GM18873 (cell line): ENCODE measurements around the gene APOM.
A peak's percentile ranks its signal among the peaks of the same experiment; 100 is the strongest.

Experiments
- ATAC-seq: cut with Tn5 transposase; IDR thresholded peaks from one replicate; pipeline ENCODE4 v1.9.1; 2021; ENCODE audit warnings: mild to moderate bottlenecking, moderate library complexity, moderate number of reproducible peaks; ENCODE audit not compliant: unreplicated experiment, low FRiP score

The APOM gene

GRCh38 chr6:31654574-31655348 lies 933 bp upstream of the APOM start:
- no peak for ATAC-seq

GRCh38 chr6:31657406-31658157 lies 1.9 kb downstream of the APOM start:
- ATAC-seq = no peak

GRCh38 chr6:31658158-31658688 lies 2.5 kb downstream of the APOM start:
- ATAC-seq = no peak

DNA sequence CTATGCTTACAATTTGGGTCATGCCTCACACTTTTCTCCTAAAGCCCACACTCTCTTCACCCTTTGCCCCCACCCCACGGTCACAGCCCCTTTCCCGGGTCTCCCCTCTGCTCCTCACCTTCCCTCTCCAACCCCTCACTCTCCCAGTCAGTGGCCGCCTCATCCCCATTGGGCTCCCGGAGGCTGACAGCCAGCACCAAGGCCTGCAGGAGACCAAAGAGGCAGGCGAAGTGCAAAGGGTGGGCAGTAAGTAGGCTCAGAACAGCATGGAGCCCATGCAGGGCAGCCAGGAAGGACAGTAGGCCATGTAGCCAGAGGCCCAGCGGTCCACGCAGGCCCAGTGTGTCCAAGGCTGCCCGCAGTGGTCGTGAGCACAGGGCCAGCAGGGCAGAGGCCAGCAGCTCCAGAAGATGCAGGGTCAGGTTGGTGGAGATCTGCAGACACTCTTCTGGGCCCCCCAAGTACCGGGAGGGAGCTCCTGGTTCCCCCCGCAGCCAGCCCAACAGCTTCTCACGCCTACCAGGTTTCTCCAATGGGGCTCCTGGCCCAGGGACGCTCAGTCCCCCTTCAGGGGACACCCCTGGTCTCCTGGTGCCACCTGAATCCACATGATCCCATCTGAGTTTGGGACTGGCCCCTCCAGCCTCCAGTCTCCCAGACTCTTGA lies 3.4 kb downstream of the APOM start:
- no peak for ATAC-seq

DNA sequence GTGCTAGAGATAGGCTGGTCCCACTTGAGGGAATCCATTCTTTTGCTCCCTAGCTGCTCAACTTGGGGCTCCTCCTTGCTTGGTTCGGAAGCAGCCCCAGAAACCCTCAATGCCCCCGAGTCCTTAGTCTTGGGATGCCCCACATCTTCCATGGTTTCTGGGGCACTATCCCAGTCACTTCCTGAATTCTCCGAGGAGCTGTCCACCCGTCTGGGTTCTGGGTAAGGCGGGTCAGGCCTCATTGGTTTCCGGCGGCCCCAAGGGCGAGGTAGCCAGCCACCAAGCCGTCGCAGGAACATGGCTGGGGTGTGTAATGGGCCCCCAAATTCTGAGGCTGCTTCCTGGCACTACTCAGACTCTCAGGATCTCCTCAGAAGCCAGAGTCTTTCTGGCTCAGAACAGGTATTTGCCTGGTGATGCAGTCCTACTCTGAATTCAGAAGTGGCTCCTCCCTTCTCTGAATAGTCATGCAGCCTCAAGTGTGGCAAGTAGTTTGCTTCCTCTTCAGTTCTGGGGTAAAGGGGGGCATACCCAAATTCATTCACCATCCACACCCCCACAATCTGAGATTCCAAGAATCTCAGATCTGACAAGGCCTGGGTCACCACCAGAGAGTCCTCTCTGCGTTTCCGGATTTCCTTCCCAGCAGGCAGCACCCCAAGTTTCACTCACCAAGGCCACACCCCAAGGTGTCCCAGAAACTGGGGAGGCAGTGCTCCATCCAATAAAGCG lies 4.1 kb downstream of the APOM start:
- ATAC-seq = no peak

DNA sequence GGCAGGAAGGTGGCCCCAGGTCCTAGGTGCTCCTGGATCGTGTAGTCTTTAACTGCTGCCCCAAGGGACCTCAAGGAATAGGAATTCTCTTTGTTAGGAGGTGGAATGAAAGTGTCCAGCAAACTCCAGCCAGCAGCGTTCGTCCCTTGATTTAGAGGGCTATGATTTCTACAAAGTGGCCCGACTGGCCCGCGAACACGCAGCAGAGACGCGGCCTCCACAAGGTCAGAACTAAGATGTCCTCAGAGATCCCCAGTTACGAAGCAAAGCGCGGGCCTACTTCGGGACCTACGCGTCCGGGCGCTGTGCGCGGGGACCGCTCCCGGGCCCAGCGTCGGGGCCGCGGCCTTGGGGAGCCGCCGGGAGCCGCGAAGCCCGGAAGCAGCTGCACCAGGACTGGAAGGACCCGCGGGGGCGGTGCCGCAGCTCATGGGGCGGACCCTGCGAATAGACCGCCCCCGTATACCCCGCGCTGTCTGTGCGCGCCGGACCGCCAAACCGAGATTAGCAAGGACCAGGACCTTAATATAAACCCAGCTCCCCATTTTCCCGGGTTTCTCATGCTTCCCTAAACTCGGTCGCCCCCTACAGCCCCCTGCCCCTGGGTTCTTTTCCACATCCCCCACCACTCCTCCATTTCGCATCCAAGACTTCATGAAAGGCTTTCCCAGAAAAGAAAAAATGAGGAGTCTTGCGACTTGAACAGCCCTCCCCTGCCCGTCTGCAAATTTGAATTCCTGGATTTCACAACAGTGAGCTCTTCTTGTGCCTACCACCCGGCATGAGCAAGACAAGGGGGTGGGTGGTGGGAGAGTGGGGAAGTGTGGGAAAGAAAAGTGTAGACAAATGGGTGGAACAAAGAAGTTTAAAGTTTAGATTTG lies 4.9 kb downstream of the APOM start, which contains the start of gene C6orf47:
C6orf47 (minus strand) TSS at position 398 of the 881 bp plus-strand sequence. CDS start 831 bp downstream, outside the sequence.
- no peak for ATAC-seq

- no peak for ATAC-seq
These were observed 5.8 kb downstream of the APOM start for GRCh38 chr6:31661262-31662123.

- no peak for ATAC-seq
These were observed 6.5 kb downstream of the APOM start for GRCh38 chr6:31662124-31662723.

DNA sequence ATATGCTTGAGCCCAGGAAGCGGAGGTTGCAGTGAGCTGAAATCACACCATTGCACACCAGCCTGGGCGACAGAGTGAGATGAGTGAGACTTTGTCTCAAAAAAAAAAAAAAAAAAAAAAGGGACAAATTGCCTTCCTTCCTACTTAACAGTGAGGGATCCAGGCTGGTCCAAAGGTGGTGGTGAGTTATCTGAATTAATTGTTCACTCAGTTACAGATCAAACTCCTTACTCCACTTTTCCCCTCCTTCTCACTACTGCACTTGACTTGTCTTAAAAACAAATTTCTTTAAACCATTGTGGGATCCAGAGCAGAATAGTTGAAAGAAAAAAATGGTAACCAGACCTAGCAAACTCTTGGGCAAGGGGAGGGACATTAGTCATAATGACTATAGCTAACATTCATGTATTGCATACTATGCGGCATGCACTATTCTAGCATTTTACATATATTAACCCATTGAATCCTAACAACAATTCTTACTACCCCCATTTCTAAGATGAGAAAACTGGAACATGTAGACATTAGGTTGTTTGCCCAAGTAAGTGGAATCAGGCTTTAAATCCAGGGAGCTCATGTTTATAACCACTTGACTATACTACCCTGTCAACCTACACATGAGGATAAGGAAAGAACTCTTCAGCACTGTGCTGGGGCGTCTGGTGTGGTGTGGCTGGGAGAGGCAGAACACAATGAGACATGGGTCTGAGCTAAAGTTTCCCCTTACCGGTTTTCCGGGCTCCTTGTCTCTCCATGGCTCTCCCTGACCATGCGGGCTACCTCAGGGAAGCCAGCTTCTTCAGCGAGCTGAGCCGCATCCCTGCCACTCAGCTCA lies 7.6 kb downstream of the APOM start:
- no peak for ATAC-seq

- no peak for ATAC-seq
These were observed 8.5 kb downstream of the APOM start for GRCh38 chr6:31663961-31664789.

GRCh38 chr6:31664790-31665500 lies 9.3 kb downstream of the APOM start, which contains the start of gene GPANK1:
Gene GPANK1, minus strand, starts transcription at chr6:31664997. Its CDS starts 519 bp downstream, at chr6:31664478.
- ATAC-seq = no peak

- ATAC-seq = peak; percentile 79
These were observed 10.0 kb downstream of the APOM start, which contains the start of gene CSNK2B for GRCh38 chr6:31665501-31666336. Gene CSNK2B, plus strand, starts transcription at chr6:31666080. Its CDS starts 752 bp downstream, at chr6:31666832.

GRCh38 chr6:31666337-31666965 lies 10.8 kb downstream of the APOM start:
- no peak for ATAC-seq

- ATAC-seq = no peak
These were observed 14.0 kb downstream of the APOM start, which contains the start of gene LY6G5B for GRCh38 chr6:31669676-31670075. Gene LY6G5B, plus strand, starts transcription at chr6:31669976. Its CDS starts 975 bp downstream, at chr6:31670951.
